SK-N-SH (cell line): ENCODE measurements around the gene UCK1. TPM values are rescaled to one million over a fixed set of nuclear protein-coding genes. Genes with fewer than 3 reads are reported as not detected.

Experiments
- CTCF ChIA-PET: fragments of 300-600, 350-600 bp; formaldehyde crosslinking; extraction: SDS; loops from one replicate; lab custom pipeline; 2021; lab: Yijun Ruan, JAX
- POLR2A ChIA-PET: fragments of 350-600 bp; sonication (Branson Sonifier 250); formaldehyde crosslinking; extraction: SDS; loops from one replicate; lab custom pipeline; 2020; ENCODE audit warnings: antibody characterized with exemption, inconsistent platforms; lab: Yijun Ruan, JAX
- DNase-seq: peaks from one replicate; pipeline ENCODE4 v3.0.0; 2012
- H2AFZ ChIP-seq: fragments of 200-600 bp; sonication (generic); 2 replicates; pipeline ENCODE4 v1.8.1; 2016; ENCODE audit warnings: antibody characterized with exemption, mild to moderate bottlenecking, low read depth
- H3F3A ChIP-seq: fragments of 200-600 bp; sonication (generic); replicated peaks from 2 replicates; pipeline ENCODE3; 2016; ENCODE audit warnings: antibody characterized with exemption, mild to moderate bottlenecking; ENCODE audit not compliant: insufficient read depth
- H3K27ac ChIP-seq, 2 experiments: fragments of 200-500 bp in 1 of 2; fragments of 200-600 bp in 1 of 2; sonication (Bioruptor generic) in 1 of 2; sonication (generic), shearing (Covaris generic) in 1 of 2; 2 replicates each; pipeline versions ENCODE4 v1.5.1 to v1.6.1; 2014 to 2016; ENCODE audit warnings: low read depth in 2 of 2, inconsistent platforms in 1 of 2, low read length in 1 of 2, mild to moderate bottlenecking in 1 of 2, mixed read lengths in 1 of 2
- H3K27me3 ChIP-seq: fragments of 200-600 bp; sonication (generic), shearing (Covaris generic); 2 replicates; pipeline ENCODE4 v1.6.1; 2016; ENCODE audit warnings: mixed run types; ENCODE audit not compliant: insufficient read depth
- H3K36me3 ChIP-seq, 2 experiments: fragments of 200-500 bp in 1 of 2; fragments of 200-600 bp in 1 of 2; sonication (Bioruptor generic) in 1 of 2; sonication (generic) in 1 of 2; replicated peaks in 1 of 2; 2 replicates each; pipeline versions ENCODE3 to v1.5.1; 2014 to 2016; ENCODE audit warnings: low read length in 1 of 2, mild to moderate bottlenecking in 1 of 2; ENCODE audit not compliant: insufficient read depth in 2 of 2, control insufficient read depth in 1 of 2
- H3K4me1 ChIP-seq, 2 experiments: fragments of 200-500 bp in 1 of 2; fragments of 200-600 bp in 1 of 2; sonication (Bioruptor generic) in 1 of 2; sonication (generic), shearing (Covaris generic) in 1 of 2; 2 replicates each; pipeline versions ENCODE4 v1.5.1 to v1.6.1; 2014 to 2016; ENCODE audit warnings: low read depth in 1 of 2, low read length in 1 of 2, mixed run types in 1 of 2; ENCODE audit not compliant: insufficient read depth in 2 of 2, control insufficient read depth in 1 of 2
- H3K4me2 ChIP-seq: fragments of 200-600 bp; sonication (generic), shearing (Covaris generic); 2 replicates; pipeline ENCODE4 v1.6.1; 2017; ENCODE audit warnings: mixed run types
- H3K4me3 ChIP-seq, 2 experiments: fragments of 200-500 bp in 1 of 2; fragments of 200-600 bp in 1 of 2; sonication (Bioruptor generic) in 1 of 2; sonication (generic), shearing (Covaris generic) in 1 of 2; 2 replicates each; pipeline versions ENCODE4 v1.5.1 to v1.8.1; 2014 to 2016; ENCODE audit warnings: low read depth in 2 of 2, inconsistent platforms in 1 of 2, low read length in 1 of 2, mild to moderate bottlenecking in 1 of 2, mixed read lengths in 1 of 2, moderate library complexity in 1 of 2
- H3K79me2 ChIP-seq: fragments of 200-600 bp; sonication (generic); 2 replicates; pipeline ENCODE4 v1.8.1; 2017; ENCODE audit warnings: mild to moderate bottlenecking; ENCODE audit not compliant: insufficient read depth
- H3K9ac ChIP-seq: fragments of 200-600 bp; sonication (generic); 2 replicates; pipeline ENCODE4 v1.6.1; 2017; ENCODE audit warnings: mixed run types
- H3K9me2 ChIP-seq: fragments of 200-600 bp; sonication (generic); 2 replicates; pipeline ENCODE4 v1.6.1; 2017; ENCODE audit warnings: mixed run types
- H3K9me3 ChIP-seq: fragments of 200-600 bp; sonication (generic); 2 replicates; pipeline ENCODE4 v1.6.1; 2017; ENCODE audit warnings: mixed run types, mild to moderate bottlenecking, moderate library complexity
- H4K20me1 ChIP-seq: fragments of 200-600 bp; sonication (generic); 2 replicates; pipeline ENCODE4 v1.6.1; 2017; ENCODE audit warnings: mild to moderate bottlenecking, mixed run types; ENCODE audit not compliant: insufficient read depth
- ELF1 ChIP-seq: IDR thresholded peaks from 2 replicates; pipeline ENCODE4 v1.4.0; 2012
- EZH2phosphoT487 ChIP-seq: fragments of 200-600 bp; sonication (generic); IDR thresholded peaks from 2 replicates; pipeline ENCODE4 v1.6.1; 2017; ENCODE audit warnings: low read depth, mixed run types, mild to moderate bottlenecking, antibody characterized with exemption, moderate library complexity, borderline replicate concordance
- FOSL2 ChIP-seq: IDR thresholded peaks from 2 replicates; pipeline ENCODE4 v1.4.0; 2012; ENCODE audit warnings: low read depth, mild to moderate bottlenecking, moderate library complexity, borderline replicate concordance
- FOXJ3 ChIP-seq: sonication (generic); formaldehyde crosslinking; IDR thresholded peaks from 2 replicates; pipeline ENCODE4 v1.5.1; 2020; ENCODE audit warnings: mild to moderate bottlenecking, missing genetic modification reagents
- FOXM1 ChIP-seq: IDR thresholded peaks from 2 replicates; pipeline ENCODE4 v1.4.0; 2012; ENCODE audit warnings: low read depth, mild to moderate bottlenecking
- JUND ChIP-seq: IDR thresholded peaks from 2 replicates; pipeline ENCODE4 v1.4.0; 2012
- MEF2A ChIP-seq: IDR thresholded peaks from 2 replicates; pipeline ENCODE4 v1.4.0; 2012; ENCODE audit warnings: low read depth, borderline replicate concordance
- MXI1 ChIP-seq: IDR thresholded peaks from 2 replicates; pipeline ENCODE4 v1.6.1; 2012; ENCODE audit warnings: mild to moderate bottlenecking, low read depth, low read length, improper control_type of control experiment
- NFIC ChIP-seq: IDR thresholded peaks from 2 replicates; pipeline ENCODE4 v1.4.0; 2012; ENCODE audit warnings: borderline replicate concordance
- NRF1 ChIP-seq: IDR thresholded peaks from 2 replicates; pipeline ENCODE4 v1.6.1; 2012; ENCODE audit warnings: low read depth, mild to moderate bottlenecking, low read length
- POLR2AphosphoS5 ChIP-seq: IDR thresholded peaks from 2 replicates; pipeline ENCODE4 v1.6.1; 2012; ENCODE audit warnings: low read depth, low read length
- RFX5 ChIP-seq: IDR thresholded peaks from 2 replicates; pipeline ENCODE4 v1.6.1; 2012; ENCODE audit warnings: mild to moderate bottlenecking, improper control_type of control experiment, low read length
- SIN3A ChIP-seq: IDR thresholded peaks from 2 replicates; pipeline ENCODE4 v1.6.1; 2012; ENCODE audit warnings: low read depth, mild to moderate bottlenecking, low read length, moderate library complexity, borderline replicate concordance
- SMC3 ChIP-seq: IDR thresholded peaks from 2 replicates; pipeline ENCODE4 v1.6.1; 2012; ENCODE audit warnings: low read depth, low read length, improper control_type of control experiment
- TAF1 ChIP-seq: IDR thresholded peaks from 2 replicates; pipeline ENCODE4 v1.6.1; 2012; ENCODE audit warnings: low read depth, mild to moderate bottlenecking, low read length, moderate library complexity, borderline replicate concordance
- YY1 ChIP-seq: IDR thresholded peaks from 2 replicates; pipeline ENCODE4 v1.4.0; 2012; ENCODE audit warnings: low read depth, mild to moderate bottlenecking
- WGBS: methylation state at CpG from one replicate; pipeline ENCODE4 v1.1.6; 2017; ENCODE audit warnings: low lambda C conversion rate; 5-methylcytosine and 5-hydroxymethylcytosine counted together
- polyA plus RNA-seq, 3 experiments: library from polyadenylated mRNA; depleted of rRNA; stranded (reverse); fragments of >200 nt; gene quantifications; 2 replicates each; pipeline ENCODE4 v1.2.3, GENCODE V29; 2012
- TF ChIP-seq, protein P1 (sequence below): fragments of 150-350 bp; IDR thresholded peaks from 2 replicates; pipeline ENCODE4 v1.6.1; 2017; ENCODE audit warnings: antibody characterized with exemption, low read length, low read depth, borderline replicate concordance
- TF ChIP-seq, protein P2 (sequence below): IDR thresholded peaks from 2 replicates; pipeline ENCODE4 v1.6.1; 2012; ENCODE audit warnings: mild to moderate bottlenecking, low read depth, low read length, moderate library complexity
- TF ChIP-seq, protein P3 (sequence below): IDR thresholded peaks from 2 replicates; pipeline ENCODE4 v1.4.0; 2012; ENCODE audit warnings: low read depth
- TF ChIP-seq, protein P4 (sequence below): fragments of 150-350 bp; IDR thresholded peaks from 2 replicates; pipeline ENCODE4 v1.6.1; 2016; ENCODE audit warnings: mild to moderate bottlenecking, low read depth, low read length
- TF ChIP-seq, protein P5 (sequence below): IDR thresholded peaks from 2 replicates; pipeline ENCODE4 v1.4.0; 2012; ENCODE audit warnings: low read depth, borderline replicate concordance

The UCK1 gene
- polyA plus RNA-seq, 1 of the 3 experiments (the other 2 are of a cell fraction): 32.9 TPM

DNA sequence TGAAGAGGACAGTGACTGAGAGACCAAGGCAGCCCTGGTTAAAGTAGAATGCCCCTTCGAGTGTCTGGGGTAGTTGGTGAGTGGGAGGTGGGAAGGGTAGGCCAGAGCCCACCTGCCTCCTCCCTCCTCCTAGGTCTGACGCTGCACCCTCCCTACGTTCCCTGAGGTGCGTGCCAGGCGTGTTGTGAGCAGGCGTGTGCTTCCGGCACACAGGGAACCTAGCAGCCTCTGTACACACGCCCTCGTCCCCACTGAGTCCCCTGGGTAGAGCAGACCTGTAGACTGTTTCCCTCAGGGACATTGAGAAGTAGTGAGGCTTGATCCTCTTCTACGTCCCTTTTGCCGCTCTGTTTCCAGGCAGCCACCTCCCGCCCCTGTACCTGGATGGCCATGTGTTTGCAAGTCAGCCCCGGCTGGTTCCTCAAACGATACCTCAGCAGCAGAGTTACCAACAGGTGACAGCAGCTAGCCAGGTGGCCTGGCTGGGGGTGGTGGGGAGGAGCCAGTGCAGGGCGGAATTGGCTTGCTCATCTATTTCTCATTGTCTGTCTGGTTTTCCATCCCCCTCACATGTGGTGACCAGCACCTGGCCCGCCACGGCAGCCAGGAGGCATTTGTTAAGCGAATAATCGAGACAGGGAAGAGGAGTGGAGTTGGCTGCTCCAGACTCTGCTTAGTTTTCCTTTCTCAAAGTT lies 45.2 kb downstream of the UCK1 start:
- no peak for DNase-seq
- Histone ChIP-seq H3K27me3 (no peaks in the 10 kb centered on the region), H4K20me1 (peaks cover 8% of the 10 kb centered on the region; the same call in 1 of the 2 replicates), H3K9me3 (no peaks in the 10 kb centered on the region), H3K4me1 (no peaks in the 10 kb centered on the region; a peak in 1 of 4 replicates), H3K79me2 (peaks cover 13% of the 10 kb centered on the region; the same call in 1 of the 2 replicates), H3K4me3 (no peak overlapping the region), H3K27ac (no peak overlapping the region; a peak in 1 of 4 replicates), H3K9me2 (no peaks in the 10 kb centered on the region), H3K36me3 (peaks cover 34 to 96% of the 10 kb centered on the region in 2 experiments), H3F3A (peaks cover 3% of the 10 kb centered on the region), H3K9ac (no peak overlapping the region), H2AFZ (no peak overlapping the region), H3K4me2 (no peak overlapping the region)
- TF ChIP-seq FOXM1: no peak
- TF ChIP-seq FOXJ3 (CRISPR knock-in tag): no peak
- no peak for TF ChIP-seq MEF2A
- TF ChIP-seq, protein P1, sequence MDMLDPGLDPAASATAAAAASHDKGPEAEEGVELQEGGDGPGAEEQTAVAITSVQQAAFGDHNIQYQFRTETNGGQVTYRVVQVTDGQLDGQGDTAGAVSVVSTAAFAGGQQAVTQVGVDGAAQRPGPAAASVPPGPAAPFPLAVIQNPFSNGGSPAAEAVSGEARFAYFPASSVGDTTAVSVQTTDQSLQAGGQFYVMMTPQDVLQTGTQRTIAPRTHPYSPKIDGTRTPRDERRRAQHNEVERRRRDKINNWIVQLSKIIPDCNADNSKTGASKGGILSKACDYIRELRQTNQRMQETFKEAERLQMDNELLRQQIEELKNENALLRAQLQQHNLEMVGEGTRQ: no peak
- no peak for TF ChIP-seq NFIC
- no peak for TF ChIP-seq YY1
- no peak for TF ChIP-seq SIN3A
- no peak for TF ChIP-seq ELF1
- TF ChIP-seq FOSL2: no peak
- no peak for TF ChIP-seq NRF1
- TF ChIP-seq RFX5: no peak
- TF ChIP-seq, protein P2, sequence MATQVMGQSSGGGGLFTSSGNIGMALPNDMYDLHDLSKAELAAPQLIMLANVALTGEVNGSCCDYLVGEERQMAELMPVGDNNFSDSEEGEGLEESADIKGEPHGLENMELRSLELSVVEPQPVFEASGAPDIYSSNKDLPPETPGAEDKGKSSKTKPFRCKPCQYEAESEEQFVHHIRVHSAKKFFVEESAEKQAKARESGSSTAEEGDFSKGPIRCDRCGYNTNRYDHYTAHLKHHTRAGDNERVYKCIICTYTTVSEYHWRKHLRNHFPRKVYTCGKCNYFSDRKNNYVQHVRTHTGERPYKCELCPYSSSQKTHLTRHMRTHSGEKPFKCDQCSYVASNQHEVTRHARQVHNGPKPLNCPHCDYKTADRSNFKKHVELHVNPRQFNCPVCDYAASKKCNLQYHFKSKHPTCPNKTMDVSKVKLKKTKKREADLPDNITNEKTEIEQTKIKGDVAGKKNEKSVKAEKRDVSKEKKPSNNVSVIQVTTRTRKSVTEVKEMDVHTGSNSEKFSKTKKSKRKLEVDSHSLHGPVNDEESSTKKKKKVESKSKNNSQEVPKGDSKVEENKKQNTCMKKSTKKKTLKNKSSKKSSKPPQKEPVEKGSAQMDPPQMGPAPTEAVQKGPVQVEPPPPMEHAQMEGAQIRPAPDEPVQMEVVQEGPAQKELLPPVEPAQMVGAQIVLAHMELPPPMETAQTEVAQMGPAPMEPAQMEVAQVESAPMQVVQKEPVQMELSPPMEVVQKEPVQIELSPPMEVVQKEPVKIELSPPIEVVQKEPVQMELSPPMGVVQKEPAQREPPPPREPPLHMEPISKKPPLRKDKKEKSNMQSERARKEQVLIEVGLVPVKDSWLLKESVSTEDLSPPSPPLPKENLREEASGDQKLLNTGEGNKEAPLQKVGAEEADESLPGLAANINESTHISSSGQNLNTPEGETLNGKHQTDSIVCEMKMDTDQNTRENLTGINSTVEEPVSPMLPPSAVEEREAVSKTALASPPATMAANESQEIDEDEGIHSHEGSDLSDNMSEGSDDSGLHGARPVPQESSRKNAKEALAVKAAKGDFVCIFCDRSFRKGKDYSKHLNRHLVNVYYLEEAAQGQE: no peak
- TF ChIP-seq SMC3: no peak
- 87% methylated on average over 16 of the region's 19 CpGs for WGBS
- ChIA-PET CTCF (no interaction called here), POLR2A (no interaction called here)

DNA sequence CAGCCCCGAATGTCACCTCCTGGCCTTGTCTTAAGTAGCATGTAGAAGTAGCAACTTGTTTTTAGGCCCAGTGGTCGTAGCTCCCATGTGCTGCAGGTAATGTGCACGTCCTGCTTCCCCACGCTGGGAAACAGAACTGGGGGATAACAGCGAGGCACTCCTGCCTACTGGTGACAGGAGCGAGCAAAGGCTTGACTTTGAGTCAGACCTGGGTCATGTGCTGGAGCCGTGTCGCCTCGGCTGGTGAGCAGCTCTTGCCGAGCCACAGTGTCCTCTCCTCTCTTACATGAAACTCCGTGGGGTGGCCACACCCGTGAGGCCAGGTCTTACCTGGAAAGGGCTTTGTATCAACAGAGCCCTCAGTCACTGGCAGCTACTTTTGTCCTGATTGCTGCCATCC lies 45.9 kb downstream of the UCK1 start:
- CTCF ChIA-PET: interaction anchor here (0.7 to 1.0 kb wide), 2 partner anchors 136 to 255 kb away, joined by 3 to 4 read pairs; no protein-coding TSS in a partner anchor
- Histone ChIP-seq H3F3A (peaks cover 3% of the 10 kb centered on the region), H4K20me1 (peaks cover 8% of the 10 kb centered on the region; the same call in 1 of the 2 replicates), H3K36me3 (peaks cover 41 to 94% of the 10 kb centered on the region in 2 experiments), H3K27me3 (no peaks in the 10 kb centered on the region), H3K9me3 (no peaks in the 10 kb centered on the region), H3K9ac (no peak overlapping the region), H3K9me2 (no peaks in the 10 kb centered on the region), H2AFZ (no peak overlapping the region), H3K27ac (no peak overlapping the region), H3K4me3 (no peak overlapping the region), H3K79me2 (peaks cover 17% of the 10 kb centered on the region; the same call in 1 of the 2 replicates), H3K4me2 (no peak overlapping the region), H3K4me1 (no peaks in the 10 kb centered on the region; a peak in 1 of 4 replicates)
- POLR2A ChIA-PET: no interaction called here
- DNase-seq: no peak
- WGBS: 100% methylated on average over 4 of the region's 12 CpGs
- TF ChIP-seq TAF1 (no peak), JUND (no peak), EZH2phosphoT487 (no peak), POLR2AphosphoS5 (no peak), MXI1 (no peak)
- TF ChIP-seq, protein P3, sequence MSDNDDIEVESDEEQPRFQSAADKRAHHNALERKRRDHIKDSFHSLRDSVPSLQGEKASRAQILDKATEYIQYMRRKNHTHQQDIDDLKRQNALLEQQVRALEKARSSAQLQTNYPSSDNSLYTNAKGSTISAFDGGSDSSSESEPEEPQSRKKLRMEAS: no peak
- TF ChIP-seq, protein P4, sequence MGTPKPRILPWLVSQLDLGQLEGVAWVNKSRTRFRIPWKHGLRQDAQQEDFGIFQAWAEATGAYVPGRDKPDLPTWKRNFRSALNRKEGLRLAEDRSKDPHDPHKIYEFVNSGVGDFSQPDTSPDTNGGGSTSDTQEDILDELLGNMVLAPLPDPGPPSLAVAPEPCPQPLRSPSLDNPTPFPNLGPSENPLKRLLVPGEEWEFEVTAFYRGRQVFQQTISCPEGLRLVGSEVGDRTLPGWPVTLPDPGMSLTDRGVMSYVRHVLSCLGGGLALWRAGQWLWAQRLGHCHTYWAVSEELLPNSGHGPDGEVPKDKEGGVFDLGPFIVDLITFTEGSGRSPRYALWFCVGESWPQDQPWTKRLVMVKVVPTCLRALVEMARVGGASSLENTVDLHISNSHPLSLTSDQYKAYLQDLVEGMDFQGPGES: no peak
- TF ChIP-seq, protein P5, sequence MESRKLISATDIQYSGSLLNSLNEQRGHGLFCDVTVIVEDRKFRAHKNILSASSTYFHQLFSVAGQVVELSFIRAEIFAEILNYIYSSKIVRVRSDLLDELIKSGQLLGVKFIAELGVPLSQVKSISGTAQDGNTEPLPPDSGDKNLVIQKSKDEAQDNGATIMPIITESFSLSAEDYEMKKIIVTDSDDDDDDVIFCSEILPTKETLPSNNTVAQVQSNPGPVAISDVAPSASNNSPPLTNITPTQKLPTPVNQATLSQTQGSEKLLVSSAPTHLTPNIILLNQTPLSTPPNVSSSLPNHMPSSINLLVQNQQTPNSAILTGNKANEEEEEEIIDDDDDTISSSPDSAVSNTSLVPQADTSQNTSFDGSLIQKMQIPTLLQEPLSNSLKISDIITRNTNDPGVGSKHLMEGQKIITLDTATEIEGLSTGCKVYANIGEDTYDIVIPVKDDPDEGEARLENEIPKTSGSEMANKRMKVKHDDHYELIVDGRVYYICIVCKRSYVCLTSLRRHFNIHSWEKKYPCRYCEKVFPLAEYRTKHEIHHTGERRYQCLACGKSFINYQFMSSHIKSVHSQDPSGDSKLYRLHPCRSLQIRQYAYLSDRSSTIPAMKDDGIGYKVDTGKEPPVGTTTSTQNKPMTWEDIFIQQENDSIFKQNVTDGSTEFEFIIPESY: no peak
